Fibroblast of mammary gland (primary cell): ENCODE results near the gene NPBWR2.

Source experiments
- DNase-seq: peaks from one replicate; pipeline ENCODE4 v3.0.0-alpha.2; 2010; ENCODE audit warnings: low read depth
- H3K4me3 ChIP-seq: 2 replicates; pipeline ENCODE4 v1.5.1; 2011; ENCODE audit warnings: low read depth, mild to moderate bottlenecking, low read length, moderate library complexity; ENCODE audit not compliant: control insufficient read depth
- CTCF ChIP-seq: conservative IDR thresholded peaks from 2 replicates; pipeline ENCODE4 v1.5.1; 2011; ENCODE audit warnings: low read depth, low read length, inconsistent platforms; ENCODE audit not compliant: control insufficient read depth, insufficient read depth

Gene NPBWR2

GRCh38 chr20:64148581-64148980, 41.2 kb upstream of the NPBWR2 start:
- no peak overlapping the region for H3K4me3 ChIP-seq
- no peak for TF ChIP-seq CTCF
- no peak for DNase-seq

DNA sequence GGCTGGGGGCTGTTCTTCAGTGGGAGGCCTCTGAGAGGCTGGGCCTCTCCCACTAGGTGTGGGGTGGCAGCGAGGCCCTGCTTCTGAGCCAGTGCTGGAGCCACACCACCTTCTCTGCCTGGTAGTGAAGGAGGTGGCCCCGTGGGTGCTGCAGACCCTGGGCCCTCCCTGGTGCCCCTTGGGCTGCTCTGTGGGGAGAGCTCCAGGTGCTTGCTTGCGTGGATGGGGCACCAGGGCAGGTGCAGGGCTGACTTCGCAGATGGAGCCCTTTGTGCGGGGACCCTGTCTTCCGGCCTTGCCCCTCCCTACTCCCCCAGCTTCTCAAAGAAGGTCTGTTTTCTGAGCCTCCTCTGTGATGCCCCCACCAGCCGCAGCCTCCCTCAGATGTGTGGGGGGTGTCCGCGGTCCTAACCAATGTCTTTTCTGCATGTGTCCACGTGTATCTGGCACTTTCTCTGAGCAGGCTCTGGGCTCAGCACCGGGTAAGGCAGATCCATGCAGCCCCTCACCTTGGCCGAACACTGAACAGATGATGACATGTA, 39.6 kb upstream of the NPBWR2 start:
- no peak for DNase-seq
- TF ChIP-seq CTCF, result no peak
- H3K4me3 ChIP-seq, result no peak overlapping the region

DNA sequence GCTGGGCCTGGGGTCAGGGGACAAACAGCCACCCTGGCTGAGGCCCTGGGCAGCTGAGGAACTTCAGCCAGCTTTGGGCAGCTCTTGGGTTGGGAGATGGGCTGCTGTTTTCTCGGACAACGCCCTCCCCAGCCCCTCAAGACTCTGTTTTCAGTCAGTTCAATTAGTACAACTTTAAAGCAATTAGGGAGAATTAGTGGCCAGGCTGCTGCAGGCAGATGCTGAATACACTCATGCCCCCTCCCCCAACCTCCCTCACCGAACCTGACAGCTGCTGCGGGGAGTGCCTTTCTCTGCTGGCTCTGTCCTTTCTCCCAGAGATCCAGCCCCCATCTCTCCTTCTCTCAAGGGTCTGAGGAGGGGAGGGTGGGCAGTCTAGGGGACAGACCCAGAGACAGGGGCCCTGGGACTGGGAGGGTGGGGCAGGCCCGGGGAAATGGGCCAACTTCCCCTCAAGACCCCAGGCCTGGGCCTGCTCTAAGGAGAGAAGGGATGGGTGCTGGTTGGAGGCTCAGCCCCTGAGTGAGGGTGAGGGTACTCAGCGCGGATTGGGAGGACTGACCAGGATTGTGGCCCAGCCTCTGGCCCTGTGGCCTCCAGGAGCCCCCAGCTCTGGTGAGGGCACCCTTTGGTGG, 39.1 kb upstream of the NPBWR2 start:
- TF ChIP-seq CTCF, result no peak
- DNase-seq, result no peak
- no peak overlapping the region for H3K4me3 ChIP-seq

GRCh38 chr20:64145458-64146300, 38.3 kb upstream of the NPBWR2 start:
- TF ChIP-seq CTCF, result peak; percentile 14
- H3K4me3 ChIP-seq, result no peak overlapping the region
- no peak for DNase-seq

DNA sequence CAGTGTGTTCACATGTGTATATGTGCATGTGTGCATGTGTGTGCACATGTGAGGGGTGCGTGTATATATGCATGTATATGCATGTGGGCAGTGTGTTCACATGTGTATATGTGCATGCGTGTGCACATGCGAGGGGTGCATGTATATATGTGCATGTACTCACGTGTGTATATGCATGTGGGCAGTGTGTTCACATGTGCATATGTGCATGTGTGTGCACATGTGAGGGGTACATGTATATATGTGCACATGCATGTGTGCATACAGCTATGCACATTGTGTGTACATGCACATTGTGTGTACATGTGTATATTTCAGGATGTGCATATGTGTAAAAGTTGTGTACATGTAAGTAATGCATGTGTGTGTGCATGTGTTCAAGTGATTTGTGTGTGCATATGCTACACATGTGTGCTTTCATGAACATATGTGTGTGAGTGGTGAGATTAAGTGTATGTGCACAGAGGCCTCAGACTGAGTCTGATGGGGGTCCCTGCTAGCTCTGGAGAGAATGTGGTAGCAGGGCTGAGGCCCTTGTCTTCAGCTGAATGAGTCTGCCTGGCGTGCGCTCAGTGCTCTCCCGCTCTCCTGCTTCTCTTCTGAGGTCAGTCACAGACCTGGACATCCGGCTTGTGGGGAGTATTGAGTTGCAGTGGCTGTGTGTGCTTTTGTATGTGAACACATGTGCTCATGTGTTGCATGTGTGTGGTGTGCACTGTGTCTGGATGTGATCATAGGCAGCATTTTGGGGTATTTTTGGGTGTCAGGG, 37.0 kb upstream of the NPBWR2 start:
- no peak for TF ChIP-seq CTCF

DNA sequence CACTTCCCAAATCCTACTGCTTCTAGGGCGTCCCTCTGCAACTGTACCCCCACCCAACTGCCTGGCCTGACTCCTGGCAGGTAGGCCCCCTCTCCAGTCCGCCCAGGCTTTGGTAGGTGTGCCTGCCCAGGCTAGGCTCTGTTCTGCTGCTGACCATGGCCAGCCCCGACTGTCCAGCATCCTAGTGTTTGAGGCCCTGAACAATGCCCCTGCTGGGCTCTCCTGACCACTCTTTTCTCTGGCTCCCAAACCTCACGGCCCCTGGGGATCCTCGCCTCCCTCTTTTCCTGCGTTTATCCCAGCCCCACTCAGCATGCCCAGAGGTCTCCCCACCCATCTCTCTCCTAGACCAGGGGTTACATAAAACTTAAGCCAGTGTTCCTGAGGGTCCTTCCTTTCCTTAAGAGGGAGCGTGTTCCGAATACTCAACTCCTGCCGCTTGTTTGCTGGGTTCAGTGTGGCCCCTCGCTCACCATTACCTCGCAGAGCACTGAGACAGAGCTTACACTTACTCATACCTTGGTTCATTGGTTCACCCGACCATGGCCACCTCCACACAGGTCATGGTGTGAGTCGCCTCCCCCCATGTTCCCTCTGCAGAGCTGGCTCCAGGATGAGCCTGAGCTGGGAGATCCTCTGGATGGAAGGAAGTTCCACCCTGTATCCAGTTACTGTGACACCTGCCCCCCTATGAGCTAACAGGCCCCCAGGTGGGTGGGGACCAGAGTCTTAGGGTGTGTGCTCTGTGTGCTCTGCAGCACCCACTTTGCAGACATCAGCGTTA, 35.8 kb upstream of the NPBWR2 start:
- TF ChIP-seq CTCF, result no peak
- no peak for DNase-seq
- H3K4me3 ChIP-seq, result no peak overlapping the region

More for the DNA sequence above, 37.0 kb upstream of the NPBWR2 start:
- H3K4me3 ChIP-seq, result no peak overlapping the region
- no peak for DNase-seq
